T-helper 1 cell (primary cell): ENCODE results near the gene TERT.
A peak's percentile ranks its signal among the peaks of the same experiment; 100 is the strongest.
"Not testable (repeated sequence)": the region's sequence is repeated elsewhere in the genome, so short reads cannot be mapped to it uniquely, and the experiment has no call there.

Experiments
- DNase-seq, 5 donors: peaks; one replicate each; pipeline ENCODE4 v3.0.0-alpha.2; 2012 to 2020

Gene TERT

GRCh38 chr5:1277781-1278180 lies 17.1 kb downstream of the TERT start:
- DNase-seq = no peak

GRCh38 chr5:1277331-1277730 lies 17.5 kb downstream of the TERT start:
- no peak for DNase-seq

- no peak for DNase-seq
Measured at GRCh38 chr5:1276930-1277329, 17.9 kb downstream of the TERT start.

GRCh38 chr5:1275397-1276391 lies 19.2 kb downstream of the TERT start:
- not testable (repeated sequence) for DNase-seq

GRCh38 chr5:1274471-1274870 lies 20.4 kb downstream of the TERT start:
- no peak for DNase-seq

- DNase-seq = no peak
Measured at GRCh38 chr5:1273745-1274144, 21.1 kb downstream of the TERT start.

GRCh38 chr5:1272201-1272600 lies 22.7 kb downstream of the TERT start:
- no peak for DNase-seq

- no peak for DNase-seq
Measured at GRCh38 chr5:1270933-1271914, 23.6 kb downstream of the TERT start.

GRCh38 chr5:1270426-1270825 lies 24.4 kb downstream of the TERT start:
- no peak for DNase-seq

- DNase-seq = peak in 1 of 5 donors; percentile 59
Measured at GRCh38 chr5:1268666-1269065, 26.2 kb downstream of the TERT start.

- no peak for DNase-seq
Measured at GRCh38 chr5:1268056-1268455, 26.8 kb downstream of the TERT start.

- DNase-seq = not testable (repeated sequence)
Measured at GRCh38 chr5:1267464-1267863, 27.4 kb downstream of the TERT start.

GRCh38 chr5:1266791-1267190 lies 28.1 kb downstream of the TERT start:
- DNase-seq = no peak

GRCh38 chr5:1265461-1266455 lies 29.1 kb downstream of the TERT start:
- DNase-seq = no peak

- DNase-seq = no peak
Measured at GRCh38 chr5:1265026-1265425, 29.8 kb downstream of the TERT start.

GRCh38 chr5:1264211-1264610 lies 30.7 kb downstream of the TERT start:
- no peak for DNase-seq

- no peak for DNase-seq
Measured at GRCh38 chr5:1262381-1262780, 32.5 kb downstream of the TERT start.

GRCh38 chr5:1261643-1262042 lies 33.2 kb downstream of the TERT start:
- DNase-seq = no peak

- DNase-seq = no peak
Measured at GRCh38 chr5:1259806-1260480, 34.9 kb downstream of the TERT start.

GRCh38 chr5:1257841-1258240 lies 37.0 kb downstream of the TERT start:
- no peak for DNase-seq

- DNase-seq = no peak
Measured at GRCh38 chr5:1257363-1257762, 37.5 kb downstream of the TERT start.
